Activated naive CD4-positive, alpha-beta T cell treated with anti-CD3 and anti-CD28 coated beads, Interleukin-2, amount 50 U/mL, for 72 hours (primary cell): Measurements from ENCODE around the gene GRIA4. TPM values are rescaled to one million over a fixed set of nuclear protein-coding genes. Genes with fewer than 3 reads are reported as not detected.

Experiments used
- ATAC-seq, 2 donors: fragments of 150-1000 bp; cut with Tn5 transposase; 2 replicates each; pipeline ENCODE4 v1.10.0; 2021; ENCODE audit warnings: mild to moderate bottlenecking in 2 of 2, moderate library complexity in 2 of 2
- DNase-seq, 2 donors: peaks; one replicate each; pipeline ENCODE4 v3.0.0; 2021 to 2022; ENCODE audit warnings: low spot score in 2 of 2
- H3K27ac Mint-ChIP-seq, 2 donors: one replicate each; pipeline ENCODE4 v1.8.0; 2022; ENCODE audit warnings: mild to moderate bottlenecking in 2 of 2, mixed read lengths in 2 of 2
- H3K36me3 Mint-ChIP-seq, 2 donors: one replicate each; pipeline ENCODE4 v1.8.0; 2022; ENCODE audit warnings: mixed read lengths in 2 of 2
- H3K9me3 Mint-ChIP-seq, 2 donors: one replicate each; pipeline ENCODE4 v1.8.0; 2022; ENCODE audit warnings: mixed read lengths in 2 of 2
- total RNA-seq, 2 donors: library from RNA; stranded (reverse); gene quantifications; one replicate each; pipeline ENCODE4 v1.2.3, GENCODE V29; 2022

Gene GRIA4
- total RNA-seq, 2 donors from 2014 or later, result not detected

DNA sequence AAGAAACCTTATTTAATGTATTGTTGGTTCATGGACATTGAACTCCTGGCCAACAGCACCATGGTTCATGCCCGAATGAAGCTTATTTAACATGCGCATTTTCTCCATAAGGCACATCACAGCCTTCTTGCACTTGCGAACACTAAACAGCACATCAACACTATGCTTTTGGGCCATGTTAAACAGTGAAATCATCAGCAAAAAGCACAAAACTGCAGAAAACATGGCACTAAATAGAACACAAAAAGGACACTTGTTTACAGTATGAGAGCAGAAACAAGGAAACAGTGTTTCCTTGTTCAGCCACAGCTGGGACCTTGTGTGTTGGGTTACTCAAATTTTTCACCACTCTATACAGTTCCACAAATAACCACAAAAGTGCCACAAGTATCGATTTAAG lies 289.9 kb downstream of the GRIA4 start:
- Mint-ChIP-seq H3K27ac (no peak overlapping the region), H3K36me3 (no peaks in the 10 kb centered on the region), H3K9me3 (no peaks in the 10 kb centered on the region)
- ATAC-seq (no peak), DNase-seq (no peak)

DNA sequence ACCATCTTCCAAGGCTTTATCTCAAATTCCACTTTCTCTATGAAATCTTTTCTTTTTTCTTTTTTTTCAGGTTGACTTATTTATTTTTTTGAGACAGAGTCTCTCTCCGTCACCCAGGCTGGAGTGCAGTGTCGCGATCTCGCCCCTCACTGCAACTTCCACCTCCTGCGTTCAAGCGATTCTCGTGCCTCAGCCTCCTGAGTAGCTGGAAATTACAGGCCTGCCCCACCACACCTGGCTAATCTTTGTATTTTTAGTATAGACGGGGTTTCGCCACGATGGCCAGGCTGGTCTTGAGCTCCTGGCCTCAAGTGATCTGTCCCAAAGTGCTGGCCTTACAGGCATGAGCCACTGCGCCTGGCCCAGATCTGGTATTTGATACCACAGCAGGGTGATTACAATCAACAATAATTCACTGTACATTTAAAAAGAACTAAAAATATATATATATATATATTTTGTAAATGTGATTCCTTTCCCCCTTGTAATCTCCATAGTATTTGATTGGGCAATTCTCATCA lies 290.7 kb downstream of the GRIA4 start:
- Mint-ChIP-seq H3K36me3 (no peaks in the 10 kb centered on the region), H3K9me3 (no peaks in the 10 kb centered on the region), H3K27ac (no peak overlapping the region)
- ATAC-seq (no peak), DNase-seq (no peak)

- H3K36me3 Mint-ChIP-seq, result no peaks in the 10 kb centered on the region
- no peaks in the 10 kb centered on the region for H3K9me3 Mint-ChIP-seq
- H3K27ac Mint-ChIP-seq, result no peak overlapping the region
- DNase-seq (no peak), ATAC-seq (no peak)
Measured at GRCh38 chr11:105903113-105903512, 293.2 kb downstream of the GRIA4 start.

GRCh38 chr11:105906517-105906916 lies 296.6 kb downstream of the GRIA4 start:
- no peak for DNase-seq
- ATAC-seq, result no peak
- no peak overlapping the region for H3K27ac Mint-ChIP-seq

DNA sequence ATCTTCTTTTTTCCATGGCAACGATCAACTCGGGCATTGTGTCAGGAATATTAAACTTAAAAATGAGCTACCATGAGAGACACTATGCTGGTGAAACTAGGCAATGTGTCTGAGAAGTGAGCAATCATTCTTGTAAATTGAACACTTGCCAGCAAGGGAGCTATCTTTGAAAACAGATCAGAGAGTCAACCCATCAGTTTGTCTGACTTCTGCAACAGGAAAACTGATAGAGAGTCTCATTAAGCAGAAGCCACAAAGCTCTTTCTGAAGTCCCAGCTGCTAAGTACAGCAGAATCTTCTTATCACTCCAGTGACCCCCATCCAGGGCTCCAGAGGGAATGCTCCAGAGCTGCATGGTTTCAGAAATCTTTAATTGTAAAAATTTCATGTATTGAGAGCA lies 297.4 kb downstream of the GRIA4 start:
- DNase-seq (no peak), ATAC-seq (no peak)
- Mint-ChIP-seq H3K27ac (no peak overlapping the region), H3K9me3 (no peaks in the 10 kb centered on the region), H3K36me3 (no peaks in the 10 kb centered on the region)

More at GRCh38 chr11:105906517-105906916, 296.6 kb downstream of the GRIA4 start:
- Mint-ChIP-seq H3K9me3 (no peaks in the 10 kb centered on the region), H3K36me3 (no peaks in the 10 kb centered on the region)

DNA sequence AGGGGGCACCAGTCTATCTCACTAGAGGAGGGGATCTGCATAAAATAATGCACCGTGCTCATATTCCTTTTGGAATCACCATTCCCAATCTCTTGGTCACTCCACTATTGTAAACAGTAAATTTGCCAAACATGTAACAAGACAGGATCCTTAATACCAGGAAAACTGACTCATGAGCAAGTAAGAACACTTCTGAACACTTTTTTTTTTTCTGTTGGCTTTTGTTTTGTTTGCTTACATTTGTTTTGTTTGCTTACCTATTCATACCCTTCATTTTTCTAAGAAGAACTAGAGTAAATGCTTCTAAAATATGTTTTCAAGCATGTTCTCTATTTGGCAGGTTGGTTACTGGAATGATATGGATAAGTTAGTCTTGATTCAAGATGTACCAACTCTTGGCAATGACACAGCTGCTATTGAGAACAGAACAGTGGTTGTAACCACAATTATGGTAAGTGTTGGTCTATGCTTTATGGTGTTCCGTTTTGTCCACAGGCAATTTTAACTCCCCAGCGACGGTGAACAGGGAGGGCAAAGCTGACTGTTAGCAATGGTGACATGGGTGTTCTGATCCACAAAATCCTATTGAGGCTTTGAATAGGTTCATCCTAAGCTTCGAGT lies 300.3 kb downstream of the GRIA4 start:
- DNase-seq (no peak), ATAC-seq (no peak)
- no peaks in the 10 kb centered on the region for H3K9me3 Mint-ChIP-seq
- no peaks in the 10 kb centered on the region for H3K36me3 Mint-ChIP-seq
- no peak overlapping the region for H3K27ac Mint-ChIP-seq

DNA sequence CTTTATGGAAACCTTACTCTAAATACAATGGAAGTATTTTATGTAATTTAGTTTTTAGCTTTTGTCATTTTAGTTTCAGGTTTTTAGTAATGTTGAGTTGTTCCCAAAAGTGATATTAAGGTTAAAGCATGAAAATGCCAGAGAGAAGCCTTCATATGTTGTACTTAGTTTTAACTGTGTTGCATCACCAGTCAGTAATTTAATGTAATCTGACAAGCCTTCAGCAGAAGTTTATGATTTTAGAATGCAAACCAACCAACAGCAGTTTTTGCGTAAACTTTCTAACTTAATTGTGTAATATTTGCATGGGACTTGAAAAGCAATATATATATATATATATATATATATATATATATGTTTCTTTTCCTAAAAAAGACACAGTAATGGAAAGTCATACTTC lies 301.6 kb downstream of the GRIA4 start:
- Mint-ChIP-seq H3K36me3 (no peaks in the 10 kb centered on the region), H3K9me3 (no peaks in the 10 kb centered on the region), H3K27ac (no peak overlapping the region)
- ATAC-seq (no peak), DNase-seq (no peak)

- DNase-seq (no peak), ATAC-seq (no peak)
- no peaks in the 10 kb centered on the region for H3K9me3 Mint-ChIP-seq
- no peak overlapping the region for H3K27ac Mint-ChIP-seq
- H3K36me3 Mint-ChIP-seq, result no peaks in the 10 kb centered on the region
Measured at GRCh38 chr11:105912666-105913065, 302.8 kb downstream of the GRIA4 start.

DNA sequence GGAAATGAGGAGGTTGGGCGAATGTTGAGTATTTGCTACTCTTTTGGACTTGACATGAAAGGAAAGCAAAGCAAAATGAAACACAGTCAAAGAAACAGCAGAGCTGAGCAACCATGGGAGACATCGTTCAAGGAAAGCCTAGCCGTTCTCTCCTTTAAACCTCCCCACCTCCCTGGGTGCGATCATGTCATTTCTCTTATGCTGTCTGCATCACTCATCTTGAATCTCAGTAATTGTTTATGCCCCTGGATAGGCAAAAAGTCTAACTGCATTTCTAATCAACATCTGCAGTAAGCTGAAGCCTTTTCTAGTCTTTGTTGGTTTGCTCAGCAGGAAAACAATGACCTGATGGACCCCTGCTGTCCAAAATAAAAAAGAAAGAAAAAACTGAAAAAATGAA lies 305.1 kb downstream of the GRIA4 start:
- ATAC-seq (no peak), DNase-seq (no peak)
- Mint-ChIP-seq H3K9me3 (no peaks in the 10 kb centered on the region), H3K27ac (no peak overlapping the region), H3K36me3 (no peaks in the 10 kb centered on the region)

GRCh38 chr11:105918039-105918438 lies 308.2 kb downstream of the GRIA4 start:
- ATAC-seq (no peak), DNase-seq (no peak)
- no peaks in the 10 kb centered on the region for H3K36me3 Mint-ChIP-seq
- H3K9me3 Mint-ChIP-seq, result no peaks in the 10 kb centered on the region
- no peak overlapping the region for H3K27ac Mint-ChIP-seq

- Mint-ChIP-seq H3K27ac (no peak overlapping the region), H3K9me3 (no peaks in the 10 kb centered on the region), H3K36me3 (no peaks in the 10 kb centered on the region)
- no peak for DNase-seq
- ATAC-seq, result no peak
Measured at GRCh38 chr11:105918600-105918999, 308.7 kb downstream of the GRIA4 start.

DNA sequence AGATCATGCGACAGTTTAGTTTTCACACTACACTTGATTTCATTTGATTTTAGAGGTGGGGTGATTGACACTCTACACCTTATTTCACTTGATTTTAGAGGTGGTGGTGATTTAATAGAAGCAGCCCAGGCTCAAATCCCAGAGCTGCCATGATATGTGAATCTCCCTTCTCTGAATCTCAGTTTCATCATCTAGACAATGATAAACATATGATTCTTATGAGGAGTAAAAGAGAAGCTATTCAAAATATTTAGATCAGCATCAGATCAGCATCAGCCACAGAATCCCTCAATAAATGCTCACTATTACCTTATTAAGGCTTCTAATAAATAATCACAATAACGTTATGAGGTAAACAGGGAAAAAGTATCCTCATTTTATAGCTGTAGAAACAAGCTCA lies 313.4 kb downstream of the GRIA4 start:
- DNase-seq (no peak), ATAC-seq (no peak)
- no peak overlapping the region for H3K27ac Mint-ChIP-seq
- no peaks in the 10 kb centered on the region for H3K9me3 Mint-ChIP-seq
- no peaks in the 10 kb centered on the region for H3K36me3 Mint-ChIP-seq

DNA sequence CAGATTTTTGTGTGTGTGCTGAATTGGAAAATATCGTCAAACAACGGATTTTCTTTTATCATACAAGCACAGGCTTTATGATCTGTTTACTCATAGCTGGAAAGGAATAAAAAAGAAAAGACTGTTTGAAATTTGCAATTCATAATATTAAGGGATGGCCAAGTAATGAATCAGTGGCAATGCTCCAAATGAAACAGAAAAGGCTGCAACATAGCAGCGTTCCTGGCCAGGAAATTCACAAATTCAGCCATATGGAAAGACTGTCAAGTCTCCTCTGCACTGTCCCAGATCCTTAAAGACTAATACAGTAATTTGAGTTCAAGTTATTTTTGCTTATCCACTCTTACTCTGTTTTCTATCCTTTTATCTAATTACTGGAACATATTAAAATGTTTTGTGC lies 313.9 kb downstream of the GRIA4 start:
- DNase-seq, result no peak

DNA sequence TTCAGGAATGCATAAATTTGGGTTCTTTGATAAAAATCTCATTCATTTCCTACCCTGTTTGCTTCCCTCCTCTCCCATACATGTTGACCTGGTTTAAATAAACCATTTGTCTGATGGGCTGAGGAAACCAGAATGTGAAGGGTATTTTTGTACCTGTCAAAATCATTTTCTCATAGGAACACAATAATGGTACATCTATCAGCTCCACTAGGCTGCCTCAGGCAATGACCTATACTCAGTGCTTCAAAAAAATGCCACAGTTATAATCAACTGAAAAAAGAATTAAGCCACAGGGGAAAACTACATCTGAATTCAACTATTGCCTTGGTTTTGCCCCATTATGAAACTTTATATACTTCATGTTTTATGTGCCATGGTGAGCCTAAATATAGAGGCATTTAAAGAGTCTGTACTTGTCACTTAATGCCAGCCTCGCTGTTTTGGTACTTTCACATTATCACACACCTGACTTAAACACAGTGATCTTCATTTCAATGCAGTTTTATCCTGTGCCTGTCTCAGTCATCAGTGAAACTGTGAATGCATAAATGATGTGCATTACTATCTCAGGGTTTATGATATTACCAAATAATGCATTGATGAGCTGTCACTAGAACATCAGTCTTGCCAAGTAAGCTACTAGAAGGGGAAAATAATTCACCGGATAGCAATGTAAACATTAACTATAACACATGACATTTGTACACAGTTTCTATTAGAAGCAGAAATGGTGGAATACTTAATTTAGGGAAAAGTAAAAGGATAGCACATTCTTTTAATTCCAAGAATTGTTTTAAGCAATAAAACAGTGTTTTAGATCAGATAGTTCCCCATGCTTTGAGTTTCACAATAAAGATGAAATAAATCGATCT lies 319.4 kb downstream of the GRIA4 start:
- ATAC-seq, result no peak
- no peak overlapping the region for H3K27ac Mint-ChIP-seq
- H3K9me3 Mint-ChIP-seq, result no peaks in the 10 kb centered on the region
- no peak for DNase-seq
- H3K36me3 Mint-ChIP-seq, result no peaks in the 10 kb centered on the region

More for the DNA sequence above, 313.9 kb downstream of the GRIA4 start:
- Mint-ChIP-seq H3K36me3 (no peaks in the 10 kb centered on the region), H3K9me3 (no peaks in the 10 kb centered on the region), H3K27ac (no peak overlapping the region)
- ATAC-seq, result no peak

DNA sequence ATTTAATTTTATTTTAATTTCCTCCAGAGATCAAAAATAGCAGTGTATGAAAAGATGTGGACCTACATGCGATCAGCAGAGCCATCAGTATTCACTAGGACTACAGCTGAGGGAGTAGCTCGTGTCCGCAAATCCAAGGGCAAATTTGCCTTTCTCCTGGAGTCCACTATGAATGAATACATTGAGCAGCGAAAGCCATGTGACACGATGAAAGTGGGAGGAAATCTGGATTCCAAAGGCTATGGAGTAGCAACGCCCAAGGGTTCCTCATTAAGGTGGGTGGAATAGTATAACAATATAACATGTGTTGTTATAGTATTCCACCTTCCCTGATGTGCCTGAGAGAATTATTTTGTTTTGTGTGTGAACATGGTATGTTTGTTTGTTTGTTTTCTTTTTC lies 323.8 kb downstream of the GRIA4 start:
- ATAC-seq (no peak), DNase-seq (no peak)
- no peak overlapping the region for H3K27ac Mint-ChIP-seq
- no peaks in the 10 kb centered on the region for H3K36me3 Mint-ChIP-seq
- no peaks in the 10 kb centered on the region for H3K9me3 Mint-ChIP-seq

DNA sequence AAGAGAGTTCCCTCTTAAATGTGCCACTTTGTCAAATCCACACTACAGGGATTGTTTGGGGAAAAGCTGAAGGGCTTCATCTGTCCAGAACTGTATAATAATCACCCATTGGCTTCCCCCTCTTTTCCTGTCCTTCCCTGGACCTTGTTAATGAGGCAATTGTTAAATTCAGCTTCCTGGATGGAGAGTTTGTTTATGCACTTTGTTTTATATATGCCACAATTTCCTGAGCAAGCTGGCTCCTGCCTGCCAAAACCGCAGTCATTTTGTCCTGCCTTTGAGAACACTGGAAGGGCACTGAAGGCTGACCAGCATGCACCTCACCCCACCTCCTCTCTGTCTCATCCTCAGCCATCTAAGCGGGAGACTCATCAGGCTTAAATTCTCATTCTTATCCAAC lies 325.9 kb downstream of the GRIA4 start:
- no peaks in the 10 kb centered on the region for H3K9me3 Mint-ChIP-seq
- ATAC-seq (no peak), DNase-seq (no peak)
- no peaks in the 10 kb centered on the region for H3K36me3 Mint-ChIP-seq
- H3K27ac Mint-ChIP-seq, result no peak overlapping the region

DNA sequence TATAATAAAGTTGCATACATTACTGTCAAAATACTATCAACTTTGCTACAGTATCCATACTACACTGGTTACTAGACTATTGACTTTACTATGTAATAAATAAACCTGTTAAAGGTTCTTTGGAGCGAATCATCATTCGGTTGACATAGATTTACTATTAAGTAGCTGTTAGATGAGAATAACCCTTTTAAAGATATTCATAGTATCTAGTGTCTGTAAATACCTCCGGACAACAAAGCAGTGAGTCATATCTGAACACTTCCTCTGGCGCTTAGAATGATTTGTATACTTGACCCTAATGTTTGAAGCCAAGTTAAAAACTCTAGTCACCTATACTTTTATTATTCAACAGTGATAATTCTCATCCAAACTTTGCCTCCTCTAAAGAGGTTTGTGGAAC lies 327.5 kb downstream of the GRIA4 start:
- no peak overlapping the region for H3K27ac Mint-ChIP-seq
- no peaks in the 10 kb centered on the region for H3K36me3 Mint-ChIP-seq
- no peak for ATAC-seq
- H3K9me3 Mint-ChIP-seq, result no peaks in the 10 kb centered on the region
- no peak for DNase-seq

DNA sequence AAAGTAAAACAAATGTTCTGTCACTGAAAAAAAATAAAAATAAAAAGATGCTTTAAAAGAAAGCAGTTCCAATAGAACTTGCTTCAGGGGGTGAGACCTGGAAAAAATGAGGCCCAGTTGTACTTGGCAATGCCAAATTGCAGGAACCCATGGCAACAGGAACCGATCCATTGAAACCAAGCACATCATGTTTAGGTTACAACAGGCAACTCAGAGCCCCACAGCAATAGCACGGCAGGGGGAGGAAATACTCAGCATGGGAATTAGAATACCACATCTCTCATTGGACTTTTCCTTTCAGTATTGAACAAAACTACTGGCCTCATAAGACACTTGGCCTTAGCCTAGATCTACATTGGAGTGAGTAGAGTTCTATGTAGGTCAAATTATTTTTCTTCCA lies 327.9 kb downstream of the GRIA4 start:
- DNase-seq (no peak), ATAC-seq (no peak)
- Mint-ChIP-seq H3K36me3 (no peaks in the 10 kb centered on the region), H3K27ac (no peak overlapping the region), H3K9me3 (no peaks in the 10 kb centered on the region)
